Endothelial cell of umbilical vein (primary cell): Measurements from ENCODE around the gene TACR1. TPM values are rescaled to one million over a fixed set of nuclear protein-coding genes. Genes with fewer than 3 reads are reported as not detected.

Experiments used
- BruUV-seq: library from RNA; stranded (reverse); fragments of 400-500 nt; replicated peaks from 2 replicates; lab custom pipeline; 2021; lab: Mats Ljungman, UMichigan
- CTCF ChIA-PET: fragments of 300-600, 350-600 bp; sonication (Branson Sonifier 250); formaldehyde crosslinking; loops from one replicate; lab custom pipeline; 2021; ENCODE audit warnings: antibody characterized with exemption, inconsistent platforms; lab: Charles Lee
- POLR2A ChIA-PET: fragments of 300-600, 350-600 bp; sonication (Branson Sonifier 250); formaldehyde crosslinking; loops from one replicate; lab custom pipeline; 2021; ENCODE audit warnings: antibody characterized with exemption, inconsistent platforms; lab: Charles Lee
- DNase-seq: peaks from one replicate; pipeline ENCODE4 v3.0.0-alpha.2; 2011; ENCODE audit warnings: low read depth, low spot score
- FAIRE-seq: peaks from 2 replicates; lab custom pipeline; 2011; peaks lifted over from hg19 to GRCh38; lab: Jason Lieb, UNC
- H2AFZ ChIP-seq: 2 replicates; pipeline ENCODE4 v1.6.0; 2012; ENCODE audit warnings: low read depth, low read length, control low read depth, inconsistent platforms
- H3K27ac ChIP-seq: 2 replicates; pipeline ENCODE4 v1.5.1; 2011; ENCODE audit warnings: low read depth, mild to moderate bottlenecking, control low read depth, low read length, moderate library complexity; ENCODE audit not compliant: insufficient read depth
- H3K27me3 ChIP-seq, 2 experiments: 2 replicates each; pipeline versions ENCODE4 v1.6.0 to v1.6.1; 2011; ENCODE audit warnings: low read length in 2 of 2, mixed read lengths in 1 of 2; ENCODE audit not compliant: control insufficient read depth in 2 of 2, insufficient read depth in 2 of 2
- H3K36me3 ChIP-seq, 2 experiments: 2 replicates in 1 of 2; 3 replicates in 1 of 2; pipeline ENCODE4 v1.5.1; 2011; ENCODE audit warnings: low read length in 2 of 2, mild to moderate bottlenecking in 1 of 2, moderate library complexity in 1 of 2; ENCODE audit not compliant: control insufficient read depth in 2 of 2, insufficient read depth in 2 of 2; ENCODE audit errors: extremely low read depth in 1 of 2
- H3K4me1 ChIP-seq: 3 replicates; pipeline ENCODE4 v1.5.1; 2011; ENCODE audit warnings: mild to moderate bottlenecking, low read length; ENCODE audit not compliant: control insufficient read depth, insufficient read depth; ENCODE audit errors: extremely low read depth
- H3K4me2 ChIP-seq: 2 replicates; pipeline ENCODE4 v1.6.1; 2011; ENCODE audit warnings: low read length, control low read depth, mixed read lengths; ENCODE audit not compliant: insufficient read depth
- H3K4me3 ChIP-seq, 3 experiments: fragments of 200-600 bp in 1 of 3; sonication (generic), shearing (Covaris generic) in 1 of 3; replicated peaks in 1 of 3; 2 replicates each; pipeline ENCODE4 v1.5.1; 2011 to 2016; ENCODE audit warnings: control low read depth in 3 of 3, low read length in 3 of 3, mild to moderate bottlenecking in 2 of 3, inconsistent platforms in 1 of 3, low read depth in 1 of 3, moderate library complexity in 1 of 3; ENCODE audit not compliant: insufficient read depth in 1 of 3
- H3K79me2 ChIP-seq: 2 replicates; pipeline ENCODE4 v1.6.0; 2012; ENCODE audit warnings: low read length, inconsistent platforms; ENCODE audit not compliant: control insufficient read depth, insufficient read depth
- H3K9ac ChIP-seq: replicated peaks from 2 replicates; pipeline ENCODE3; 2011; ENCODE audit warnings: low read length, control low read depth; ENCODE audit not compliant: insufficient read depth; ENCODE audit errors: extremely low read depth
- H3K9me1 ChIP-seq: replicated peaks from 3 replicates; pipeline ENCODE4 v1.6.0; 2011; ENCODE audit warnings: mild to moderate bottlenecking, low read length; ENCODE audit not compliant: control insufficient read depth, insufficient read depth; ENCODE audit errors: extremely low read depth
- H3K9me3 ChIP-seq: replicated peaks from 2 replicates; pipeline ENCODE4 v1.5.1; 2012; ENCODE audit warnings: low read length, inconsistent platforms; ENCODE audit not compliant: control insufficient read depth, insufficient read depth
- H4K20me1 ChIP-seq: replicated peaks from 2 replicates; pipeline ENCODE3; 2011; ENCODE audit warnings: mild to moderate bottlenecking, low read length; ENCODE audit not compliant: control insufficient read depth, insufficient read depth; ENCODE audit errors: extremely low read depth
- EZH2 ChIP-seq: IDR thresholded peaks from 2 replicates; pipeline ENCODE4 v1.6.1; 2012; ENCODE audit warnings: borderline replicate concordance, low read depth, mild to moderate bottlenecking, moderate library complexity, low read length, inconsistent platforms; ENCODE audit not compliant: severe bottlenecking
- FOS ChIP-seq: IDR thresholded peaks from 2 replicates; pipeline ENCODE4 v1.6.1; 2011; ENCODE audit warnings: mild to moderate bottlenecking, low read length, moderate library complexity, borderline replicate concordance; ENCODE audit not compliant: insufficient read depth
- GATA2 ChIP-seq: IDR thresholded peaks from 2 replicates; pipeline ENCODE4 v1.7.0; 2011; ENCODE audit warnings: low read depth, mild to moderate bottlenecking, moderate library complexity, mixed read lengths, low read length; ENCODE audit not compliant: insufficient read length, insufficient read depth
- JUN ChIP-seq: IDR thresholded peaks from 2 replicates; pipeline ENCODE4 v1.6.1; 2011; ENCODE audit warnings: borderline replicate concordance, low read depth; ENCODE audit not compliant: insufficient read length, insufficient read depth
- MYC ChIP-seq: IDR thresholded peaks from one replicate; pipeline ENCODE4 v1.6.1; 2011; ENCODE audit warnings: mild to moderate bottlenecking, low read depth, low read length
- POLR2A ChIP-seq: IDR thresholded peaks from 2 replicates; pipeline ENCODE4 v1.6.1; 2012; ENCODE audit warnings: low read depth, mild to moderate bottlenecking, control low read depth, low read length
- POLR2AphosphoS5 ChIP-seq: IDR thresholded peaks from 2 replicates; pipeline ENCODE4 v1.6.1; 2012; ENCODE audit warnings: low read depth, mild to moderate bottlenecking, control low read depth, low read length, moderate library complexity; ENCODE audit not compliant: insufficient read depth
- dilution Hi-C: fragments of 300-500 bp; cut with MboI; formaldehyde crosslinking; loops from one replicate; pipeline ENCODE4 v1.15.0; 2019; ENCODE audit warnings: low sequenced_read_pairs; ENCODE audit not compliant: extremely low pct_ligation_motif_present
- intact Hi-C: fragments of 100-400 bp; cut with micrococcal nuclease; formaldehyde crosslinking; loops from one replicate; pipeline ENCODE4 v1.10.0; 2022
- polyA plus RNA-seq, 4 experiments: library from polyadenylated mRNA; depleted of rRNA in 3 of 4; stranded (reverse) in 3 of 4; unstranded in 1 of 4; fragments of >200 nt; gene quantifications; 2 replicates each; pipeline versions ENCODE4 v1.2.1 to v1.2.3, GENCODE V29; 2011 to 2012; ENCODE audit warnings: missing spikeins in 1 of 4
- total RNA-seq: library from RNA; stranded (reverse); gene quantifications from 2 replicates; pipeline ENCODE4 v1.2.3, GENCODE V29; 2021
- TF ChIP-seq, protein P1 (sequence below), 2 donors: IDR thresholded peaks; 1 replicate in 1 of 2; 2 replicates in 1 of 2; pipeline ENCODE4 v1.5.1; 2011; ENCODE audit warnings: low read length in 2 of 2, mild to moderate bottlenecking in 2 of 2, moderate library complexity in 2 of 2, control low read depth in 1 of 2, inconsistent platforms in 1 of 2, low read depth in 1 of 2; ENCODE audit not compliant: insufficient read depth in 1 of 2; ENCODE audit errors: extremely low read depth in 1 of 2
- TF ChIP-seq, protein P2 (sequence below): IDR thresholded peaks from 2 replicates; pipeline ENCODE4 v1.6.1; 2011; ENCODE audit not compliant: insufficient read depth, insufficient read length

Gene TACR1
- total and polyA plus RNA-seq, 2 donors (not counting 3 experiments of a cell fraction or from before 2014, with no cell fraction given) = not detected

DNA sequence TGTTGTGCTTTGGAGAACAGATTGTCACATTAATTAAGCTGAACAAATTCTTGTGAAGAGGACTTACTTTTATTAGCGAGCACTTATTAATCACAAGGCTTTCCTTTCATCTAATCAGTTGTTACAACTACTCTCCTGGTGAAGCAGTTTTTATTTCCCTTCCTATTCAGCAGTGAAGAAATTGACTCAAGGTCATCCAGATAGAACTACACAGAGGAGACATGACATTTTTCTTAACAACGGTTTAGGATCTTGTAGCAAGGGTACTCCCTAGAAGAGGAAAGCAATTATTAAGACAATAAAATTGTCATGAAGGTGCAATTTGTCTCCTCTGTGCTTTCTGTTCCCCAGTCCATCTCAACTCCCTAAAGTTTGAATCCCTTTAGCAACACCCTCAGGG, 179.5 kb downstream of the TACR1 start:
- dilution Hi-C loops = no loop called here
- no peaks in the 10 kb centered on the region for H4K20me1 ChIP-seq
- intact Hi-C loops = no loop called here
- H3K9ac ChIP-seq = no peak overlapping the region
- ChIA-PET POLR2A (no interaction called here), CTCF (no interaction called here)
- H3K27me3 ChIP-seq = no peaks in the 10 kb centered on the region
- no peaks in the 10 kb centered on the region for H3K9me3 ChIP-seq
- H3K4me3 ChIP-seq = no peak overlapping the region
- no peak for FAIRE-seq
- no TSS peak for BruUV-seq
- TF ChIP-seq JUN (no peak), POLR2AphosphoS5 (no peak), MYC (no peak), FOS (no peak), POLR2A (no peak), EZH2 (no peak), GATA2 (no peak)
- TF ChIP-seq, protein P1, sequence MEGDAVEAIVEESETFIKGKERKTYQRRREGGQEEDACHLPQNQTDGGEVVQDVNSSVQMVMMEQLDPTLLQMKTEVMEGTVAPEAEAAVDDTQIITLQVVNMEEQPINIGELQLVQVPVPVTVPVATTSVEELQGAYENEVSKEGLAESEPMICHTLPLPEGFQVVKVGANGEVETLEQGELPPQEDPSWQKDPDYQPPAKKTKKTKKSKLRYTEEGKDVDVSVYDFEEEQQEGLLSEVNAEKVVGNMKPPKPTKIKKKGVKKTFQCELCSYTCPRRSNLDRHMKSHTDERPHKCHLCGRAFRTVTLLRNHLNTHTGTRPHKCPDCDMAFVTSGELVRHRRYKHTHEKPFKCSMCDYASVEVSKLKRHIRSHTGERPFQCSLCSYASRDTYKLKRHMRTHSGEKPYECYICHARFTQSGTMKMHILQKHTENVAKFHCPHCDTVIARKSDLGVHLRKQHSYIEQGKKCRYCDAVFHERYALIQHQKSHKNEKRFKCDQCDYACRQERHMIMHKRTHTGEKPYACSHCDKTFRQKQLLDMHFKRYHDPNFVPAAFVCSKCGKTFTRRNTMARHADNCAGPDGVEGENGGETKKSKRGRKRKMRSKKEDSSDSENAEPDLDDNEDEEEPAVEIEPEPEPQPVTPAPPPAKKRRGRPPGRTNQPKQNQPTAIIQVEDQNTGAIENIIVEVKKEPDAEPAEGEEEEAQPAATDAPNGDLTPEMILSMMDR (IDR thresholded peaks at IDR 0.05; ENCODE audit: extremely low read depth in 1 of 2, insufficient read depth in 1 of 2, low read depth in 1 of 2, low read length in 2 of 2) = no peak
- TF ChIP-seq, protein P2, sequence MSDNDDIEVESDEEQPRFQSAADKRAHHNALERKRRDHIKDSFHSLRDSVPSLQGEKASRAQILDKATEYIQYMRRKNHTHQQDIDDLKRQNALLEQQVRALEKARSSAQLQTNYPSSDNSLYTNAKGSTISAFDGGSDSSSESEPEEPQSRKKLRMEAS = no peak
- H3K9me1 ChIP-seq = no peaks in the 10 kb centered on the region
- no peak overlapping the region for H3K4me2 ChIP-seq
- H3K36me3 ChIP-seq = no peaks in the 10 kb centered on the region
- no peak for DNase-seq
- no peaks in the 10 kb centered on the region for H3K79me2 ChIP-seq
- no peak overlapping the region for H3K27ac ChIP-seq
- no peaks in the 10 kb centered on the region for H3K4me1 ChIP-seq
- no peak overlapping the region for H2AFZ ChIP-seq
